ENCODE data around the gene MED28.

MED28 gene

DNA sequence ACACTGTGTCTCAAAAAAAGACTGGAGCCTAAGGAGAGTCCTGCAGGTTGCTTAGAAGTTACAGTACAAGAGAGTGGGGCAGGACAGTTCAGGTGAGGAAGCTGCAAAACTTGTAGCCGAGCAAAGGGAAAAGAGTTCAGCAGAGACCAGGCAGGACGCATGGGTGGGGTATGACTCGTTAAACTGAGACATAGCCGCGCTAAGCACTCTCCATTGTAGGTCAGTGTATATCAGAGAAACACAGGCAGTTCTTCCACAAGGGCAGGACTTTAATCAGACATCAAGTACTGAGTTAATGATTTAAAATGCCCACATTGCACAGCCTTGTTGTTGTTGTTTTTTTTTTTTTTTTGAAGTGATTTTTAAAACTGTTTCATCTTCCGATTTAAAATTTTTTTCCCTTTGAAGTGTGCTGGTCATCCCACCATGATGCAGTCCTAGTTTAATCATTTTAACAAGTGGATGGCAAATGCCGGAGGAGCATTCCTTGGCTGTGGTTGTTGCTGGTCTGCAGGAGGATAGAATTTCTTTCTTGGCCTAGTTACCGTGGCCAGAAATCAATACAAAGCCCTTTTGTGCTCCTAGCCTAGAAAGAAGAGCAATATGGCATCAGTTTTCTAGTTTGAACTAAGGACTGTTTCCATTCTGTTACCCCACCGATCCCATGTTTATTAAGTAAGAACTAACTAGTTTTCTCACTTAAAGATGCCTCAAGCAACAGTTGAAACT is 27.2 kb upstream of the MED28 start:
- 95% methylated on average over 3 of the region's 9 CpGs for WGBS (ENCODE audit: insufficient coverage)
- H3K27ac ChIP-seq (ENCODE audit: insufficient read depth in 1 of 2, low read depth in 1 of 2, low read length in 2 of 2, poor library complexity in 1 of 2, severe bottlenecking in 2 of 2): no peak overlapping the region
- H3K27me3 ChIP-seq (replicated peaks in 2 of 5; ENCODE audit: control insufficient read depth in 4 of 5, insufficient read depth in 5 of 5, low read length in 4 of 5): no peaks in the 10 kb centered on the region
- peaks cover 6 to 82% (median 50%) of the 10 kb centered on the region in 4 experiments for H3K36me3 ChIP-seq (ENCODE audit: control insufficient read depth in 4 of 4, insufficient read depth in 4 of 4, low read length in 3 of 4)
- H3K4me1 ChIP-seq (ENCODE audit: control extremely low read depth in 1 of 4, control insufficient read depth in 4 of 4, insufficient read depth in 4 of 4, low read length in 3 of 4): no peaks in the 10 kb centered on the region
- no peak for DNase-seq
- CTCF ChIA-PET: interaction anchor here (1.3 kb wide), 1 partner anchor 44 kb away, joined by 3 read pairs; no protein-coding TSS in a partner anchor
- no peak overlapping the region for H3K4me3 ChIP-seq (ENCODE audit: control insufficient read depth in 1 of 7, extremely low read depth in 1 of 7, insufficient read depth in 4 of 7, low read depth in 2 of 7, low read length in 6 of 7)
- H3K9me3 ChIP-seq (ENCODE audit: control extremely low read depth in 1 of 5, control insufficient read depth in 4 of 5, insufficient read depth in 2 of 5, low read depth in 1 of 5, low read length in 4 of 5): no peaks in the 10 kb centered on the region
- POLR2A ChIA-PET: no interaction called here

DNA sequence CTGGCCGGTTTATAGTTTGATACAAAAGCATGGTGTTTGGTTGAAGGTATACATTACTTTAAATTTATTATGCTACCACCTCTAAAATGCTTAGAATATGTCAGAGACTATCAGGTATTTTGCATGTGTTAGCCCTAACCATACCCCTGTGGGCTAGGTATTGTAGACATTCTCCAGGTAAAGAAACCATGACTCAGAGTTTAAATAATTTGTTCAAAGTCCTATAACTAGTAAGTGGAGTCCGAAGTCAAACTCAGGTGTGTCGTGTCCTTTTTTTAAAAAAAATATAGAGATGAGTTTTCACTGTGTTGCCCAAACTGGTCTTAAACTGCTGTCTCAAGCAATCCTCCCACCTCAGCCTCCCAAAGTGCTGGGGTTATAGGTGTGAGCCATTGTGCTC is 25.1 kb upstream of the MED28 start:
- CTCF ChIA-PET: no interaction called here
- peaks cover 3 to 78% (median 47%) of the 10 kb centered on the region in 4 experiments for H3K36me3 ChIP-seq (ENCODE audit: control insufficient read depth in 4 of 4, insufficient read depth in 4 of 4, low read length in 3 of 4)

GRCh38 chr4:17595471-17596005 is 18.9 kb upstream of the MED28 start:
- H3K4me3 ChIP-seq (ENCODE audit: control insufficient read depth in 1 of 7, extremely low read depth in 1 of 7, insufficient read depth in 4 of 7, low read depth in 2 of 7, low read length in 6 of 7): no peak overlapping the region
- POLR2A ChIA-PET: no interaction called here
- peaks cover 6 to 67% (median 52%) of the 10 kb centered on the region in 4 experiments for H3K36me3 ChIP-seq (ENCODE audit: control insufficient read depth in 4 of 4, insufficient read depth in 4 of 4, low read length in 3 of 4)
- no peak overlapping the region for H3K27ac ChIP-seq (ENCODE audit: insufficient read depth in 1 of 2, low read depth in 1 of 2, low read length in 2 of 2, poor library complexity in 1 of 2, severe bottlenecking in 2 of 2)
- WGBS (ENCODE audit: insufficient coverage): 96% methylated on average over 4 of the region's 6 CpGs
- H3K9me3 ChIP-seq (ENCODE audit: control extremely low read depth in 1 of 5, control insufficient read depth in 4 of 5, insufficient read depth in 2 of 5, low read depth in 1 of 5, low read length in 4 of 5): no peaks in the 10 kb centered on the region
- no peak for DNase-seq
- CTCF ChIA-PET: no interaction called here
- peaks cover 0 to 4% (median 0%) of the 10 kb centered on the region in 4 experiments for H3K4me1 ChIP-seq (ENCODE audit: control extremely low read depth in 1 of 4, control insufficient read depth in 4 of 4, insufficient read depth in 4 of 4, low read length in 3 of 4)
- no peaks in the 10 kb centered on the region for H3K27me3 ChIP-seq (replicated peaks in 2 of 5; ENCODE audit: control insufficient read depth in 4 of 5, insufficient read depth in 5 of 5, low read length in 4 of 5)

More for the DNA sequence above, 25.1 kb upstream of the MED28 start:
- POLR2A ChIA-PET: no interaction called here
- Histone ChIP-seq H3K9me3 (ENCODE audit: control extremely low read depth in 1 of 5, control insufficient read depth in 4 of 5, insufficient read depth in 2 of 5, low read depth in 1 of 5, low read length in 4 of 5) (no peaks in the 10 kb centered on the region), H3K27me3 (replicated peaks in 2 of 5; ENCODE audit: control insufficient read depth in 4 of 5, insufficient read depth in 5 of 5, low read length in 4 of 5) (no peaks in the 10 kb centered on the region), H3K27ac (ENCODE audit: insufficient read depth in 1 of 2, low read depth in 1 of 2, low read length in 2 of 2, poor library complexity in 1 of 2, severe bottlenecking in 2 of 2) (no peak overlapping the region), H3K4me1 (ENCODE audit: control extremely low read depth in 1 of 4, control insufficient read depth in 4 of 4, insufficient read depth in 4 of 4, low read length in 3 of 4) (no peaks in the 10 kb centered on the region), H3K4me3 (ENCODE audit: control insufficient read depth in 1 of 7, extremely low read depth in 1 of 7, insufficient read depth in 4 of 7, low read depth in 2 of 7, low read length in 6 of 7) (no peak overlapping the region)
- WGBS (ENCODE audit: insufficient coverage): no CpG with 5 or more reads among the region's 3 CpGs
- no peak for DNase-seq

- CTCF ChIA-PET: interaction anchor here (0.8 kb wide), 1 partner anchor 16 kb away, joined by 4 read pairs; no protein-coding TSS in a partner anchor
- no peak for DNase-seq
- no peaks in the 10 kb centered on the region for H3K9me3 ChIP-seq (ENCODE audit: control extremely low read depth in 1 of 5, control insufficient read depth in 4 of 5, insufficient read depth in 2 of 5, low read depth in 1 of 5, low read length in 4 of 5)
- WGBS (ENCODE audit: insufficient coverage): 92% methylated on average over 6 of the region's 7 CpGs
- no peak overlapping the region for H3K4me3 ChIP-seq (ENCODE audit: control insufficient read depth in 1 of 7, extremely low read depth in 1 of 7, insufficient read depth in 4 of 7, low read depth in 2 of 7, low read length in 6 of 7)
- H3K36me3 ChIP-seq (ENCODE audit: control insufficient read depth in 4 of 4, insufficient read depth in 4 of 4, low read length in 3 of 4): peaks cover 6 to 63% (median 51%) of the 10 kb centered on the region in 4 experiments
- no peak overlapping the region for H3K27ac ChIP-seq (ENCODE audit: insufficient read depth in 1 of 2, low read depth in 1 of 2, low read length in 2 of 2, poor library complexity in 1 of 2, severe bottlenecking in 2 of 2)
- H3K27me3 ChIP-seq (replicated peaks in 2 of 5; ENCODE audit: control insufficient read depth in 4 of 5, insufficient read depth in 5 of 5, low read length in 4 of 5): no peaks in the 10 kb centered on the region
- POLR2A ChIA-PET: interaction anchor here (1.4 kb wide), 1 partner anchor 17 kb away, joined by 3 read pairs; the partner anchor contains the start of gene MED28
- peaks cover 0 to 4% (median 0%) of the 10 kb centered on the region in 4 experiments for H3K4me1 ChIP-seq (ENCODE audit: control extremely low read depth in 1 of 4, control insufficient read depth in 4 of 4, insufficient read depth in 4 of 4, low read length in 3 of 4)
Observed at GRCh38 chr4:17597517-17597916, 16.9 kb upstream of the MED28 start.

DNA sequence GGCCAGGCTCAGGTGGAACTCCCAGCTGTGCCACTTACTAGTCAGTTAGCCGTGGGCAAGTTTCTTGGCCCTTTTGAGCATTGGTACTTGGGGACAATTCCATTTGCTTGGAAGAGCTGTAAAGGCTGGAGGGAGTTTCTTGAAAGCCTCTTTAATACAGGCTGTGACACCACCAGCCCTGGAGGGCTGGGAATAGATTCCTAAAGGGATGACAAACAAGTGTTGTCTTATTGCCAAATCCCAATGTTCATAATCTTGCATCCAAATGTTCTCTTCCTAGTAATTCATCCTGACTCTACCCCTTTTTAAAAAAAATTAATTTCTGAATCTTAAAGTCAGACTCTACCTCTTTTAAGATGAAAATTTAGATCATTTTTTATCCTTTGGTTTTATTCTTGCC is 14.6 kb upstream of the MED28 start:
- H3K9me3 ChIP-seq (ENCODE audit: control extremely low read depth in 1 of 5, control insufficient read depth in 4 of 5, insufficient read depth in 2 of 5, low read depth in 1 of 5, low read length in 4 of 5): no peaks in the 10 kb centered on the region
- peaks cover 2 to 51% (median 39%) of the 10 kb centered on the region in 4 experiments for H3K36me3 ChIP-seq (ENCODE audit: control insufficient read depth in 4 of 4, insufficient read depth in 4 of 4, low read length in 3 of 4)
- H3K4me3 ChIP-seq (ENCODE audit: control insufficient read depth in 1 of 7, extremely low read depth in 1 of 7, insufficient read depth in 4 of 7, low read depth in 2 of 7, low read length in 6 of 7): no peak overlapping the region
- WGBS (ENCODE audit: insufficient coverage): 100% methylated on average over 1 of the region's 1 CpG
- no peak for DNase-seq
- CTCF ChIA-PET: interaction anchor here (0.7 to 1.4 kb wide), 3 partner anchors 15 to 45 kb away, joined by 3 to 4 read pairs (median 3); no protein-coding TSS in a partner anchor
- no peak overlapping the region for H3K27ac ChIP-seq (ENCODE audit: insufficient read depth in 1 of 2, low read depth in 1 of 2, low read length in 2 of 2, poor library complexity in 1 of 2, severe bottlenecking in 2 of 2)
- peaks cover 0 to 4% (median 0%) of the 10 kb centered on the region in 4 experiments for H3K4me1 ChIP-seq (ENCODE audit: control extremely low read depth in 1 of 4, control insufficient read depth in 4 of 4, insufficient read depth in 4 of 4, low read length in 3 of 4)
- POLR2A ChIA-PET: no interaction called here
- H3K27me3 ChIP-seq (replicated peaks in 2 of 5; ENCODE audit: control insufficient read depth in 4 of 5, insufficient read depth in 5 of 5, low read length in 4 of 5): no peaks in the 10 kb centered on the region

DNA sequence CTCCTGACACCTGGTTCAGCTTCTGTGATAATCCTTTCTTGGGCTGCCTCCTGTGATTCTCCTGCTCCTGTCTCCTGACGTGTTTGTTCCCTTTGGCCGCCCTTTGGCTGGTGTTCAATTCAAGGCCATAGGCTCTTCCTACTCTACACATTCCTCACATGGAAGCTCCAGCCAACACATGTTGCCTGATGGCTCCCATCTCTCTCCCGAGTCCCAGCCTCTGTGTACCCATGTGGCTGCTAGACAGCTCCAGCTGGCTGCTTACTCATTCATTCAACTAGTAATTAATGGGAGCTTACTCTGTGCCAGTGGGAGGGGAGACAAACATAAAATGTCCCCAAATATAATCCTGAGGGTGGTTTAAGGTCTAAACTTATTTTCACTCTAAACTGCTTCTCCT is 9.2 kb upstream of the MED28 start:
- no peaks in the 10 kb centered on the region for H3K9me3 ChIP-seq (ENCODE audit: control extremely low read depth in 1 of 5, control insufficient read depth in 4 of 5, insufficient read depth in 2 of 5, low read depth in 1 of 5, low read length in 4 of 5)
- POLR2A ChIA-PET: interaction anchor here (0.6 kb wide), 1 partner anchor 13 kb away, joined by 3 read pairs; no protein-coding TSS in a partner anchor
- no peak overlapping the region for H3K4me3 ChIP-seq (ENCODE audit: control insufficient read depth in 1 of 7, extremely low read depth in 1 of 7, insufficient read depth in 4 of 7, low read depth in 2 of 7, low read length in 6 of 7)
- peaks cover 5 to 52% (median 36%) of the 10 kb centered on the region in 4 experiments for H3K36me3 ChIP-seq (ENCODE audit: control insufficient read depth in 4 of 4, insufficient read depth in 4 of 4, low read length in 3 of 4)
- DNase-seq: no peak
- no peaks in the 10 kb centered on the region for H3K4me1 ChIP-seq (ENCODE audit: control extremely low read depth in 1 of 4, control insufficient read depth in 4 of 4, insufficient read depth in 4 of 4, low read length in 3 of 4)
- CTCF ChIA-PET: interaction anchor here (1.0 kb wide), 1 partner anchor 12 kb away, joined by 4 read pairs; no protein-coding TSS in a partner anchor
- H3K27me3 ChIP-seq (replicated peaks in 2 of 5; ENCODE audit: control insufficient read depth in 4 of 5, insufficient read depth in 5 of 5, low read length in 4 of 5): no peaks in the 10 kb centered on the region
- whole genome bisulfite sequencing (ENCODE audit: insufficient coverage): 96% methylated on average over 2 of the region's 3 CpGs
- H3K27ac ChIP-seq (ENCODE audit: insufficient read depth in 1 of 2, low read depth in 1 of 2, low read length in 2 of 2, poor library complexity in 1 of 2, severe bottlenecking in 2 of 2): no peak overlapping the region
